GM12865 (cell line): ENCODE results near the gene SCARF1.
"Not testable (repeated sequence)": the region's sequence is repeated elsewhere in the genome, so short reads cannot be mapped to it uniquely, and the experiment has no call there.

ENCODE experiments used
- DNase-seq: peaks from one replicate; pipeline ENCODE4 v3.0.0; 2010; ENCODE audit warnings: low read depth
- H3K4me3 ChIP-seq: 2 replicates; pipeline ENCODE4 v1.5.1; 2011; ENCODE audit warnings: mild to moderate bottlenecking, low read depth, low read length, control low read depth
- CTCF ChIP-seq: IDR thresholded peaks from 2 replicates; pipeline ENCODE4 v1.5.1; 2011; ENCODE audit warnings: low read length, control low read depth, low read depth, inconsistent platforms; ENCODE audit not compliant: insufficient read depth; ENCODE audit errors: missing control alignments

The SCARF1 gene

DNA sequence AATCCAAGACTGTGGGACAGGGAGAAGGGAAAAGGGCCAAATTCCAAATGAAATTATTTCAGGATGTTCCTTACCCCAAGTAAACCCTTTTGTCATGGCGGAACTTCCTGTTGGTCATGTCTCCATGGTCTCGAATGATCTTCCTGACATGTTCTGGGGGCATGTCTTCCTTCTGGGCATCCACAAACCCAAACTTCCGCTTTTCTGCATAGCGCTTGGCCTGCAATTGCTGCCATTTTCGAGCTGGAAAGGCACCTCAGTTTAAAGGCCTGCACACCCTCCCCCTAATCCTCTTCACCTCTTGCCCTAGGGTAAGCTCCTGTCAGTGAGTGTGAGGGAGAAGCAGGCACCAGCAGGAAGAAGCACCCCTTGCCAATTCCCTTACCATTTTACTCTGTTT is 37.9 kb upstream of the SCARF1 start:
- H3K4me3 ChIP-seq, result peak overlapping the region; percentile 93
- no peak for DNase-seq
- TF ChIP-seq CTCF, result no peak

DNA sequence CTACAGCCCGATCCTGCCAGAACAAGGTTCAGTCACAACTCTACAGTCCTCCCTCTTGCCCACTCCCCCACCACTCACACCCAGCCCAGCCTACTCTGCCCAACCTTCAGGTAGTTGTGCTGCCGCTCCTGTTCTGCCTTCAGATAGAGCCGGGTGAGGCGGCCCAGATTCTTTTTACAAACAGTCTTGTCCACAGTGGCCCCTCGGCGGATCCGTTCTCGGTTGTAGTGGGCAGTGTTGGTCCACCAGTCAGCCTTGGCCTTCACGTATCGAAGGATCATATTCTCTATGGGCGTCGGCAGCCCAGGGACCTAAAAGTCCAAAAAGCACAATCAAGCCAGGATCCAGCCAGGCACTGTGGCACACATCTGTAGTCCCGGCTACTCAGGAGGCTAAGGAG is 30.9 kb upstream of the SCARF1 start:
- no peak for TF ChIP-seq CTCF
- no peak overlapping the region for H3K4me3 ChIP-seq
- no peak for DNase-seq

- no peak overlapping the region for H3K4me3 ChIP-seq
- no peak for TF ChIP-seq CTCF
- no peak for DNase-seq
Observed at GRCh38 chr17:1673041-1673785, 27.7 kb upstream of the SCARF1 start.

- not testable (repeated sequence) for DNase-seq, H3K4me3 ChIP-seq
Observed at GRCh38 chr17:1663934-1664333, 18.4 kb upstream of the SCARF1 start.

GRCh38 chr17:1661045-1661444 is 15.5 kb upstream of the SCARF1 start:
- no peak for DNase-seq
- no peak for TF ChIP-seq CTCF
- H3K4me3 ChIP-seq, result no peak overlapping the region

DNA sequence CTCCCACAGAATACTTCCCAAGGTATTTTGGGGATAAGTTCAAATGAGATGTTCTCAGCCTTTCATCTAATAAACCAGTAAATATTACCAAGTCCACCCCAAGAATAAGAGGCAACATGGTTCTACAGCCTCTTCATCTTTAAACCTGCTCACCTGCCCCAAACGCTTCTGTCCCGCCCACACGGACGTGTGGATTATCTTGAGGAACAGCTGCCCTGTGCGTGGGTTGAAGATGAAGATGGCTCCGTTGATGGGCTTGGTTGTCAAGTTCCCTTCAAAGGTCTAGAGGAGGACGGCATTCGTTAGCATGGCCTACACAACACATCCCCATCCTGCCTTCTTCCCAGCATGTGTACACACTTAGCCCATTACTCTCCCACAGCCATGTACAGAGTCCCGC is 12.6 kb upstream of the SCARF1 start:
- DNase-seq, result no peak
- no peak for TF ChIP-seq CTCF
- no peak overlapping the region for H3K4me3 ChIP-seq

- H3K4me3 ChIP-seq, result no peak overlapping the region
- DNase-seq, result no peak
- no peak for TF ChIP-seq CTCF
Observed at GRCh38 chr17:1653735-1654134, 8.2 kb upstream of the SCARF1 start.

DNA sequence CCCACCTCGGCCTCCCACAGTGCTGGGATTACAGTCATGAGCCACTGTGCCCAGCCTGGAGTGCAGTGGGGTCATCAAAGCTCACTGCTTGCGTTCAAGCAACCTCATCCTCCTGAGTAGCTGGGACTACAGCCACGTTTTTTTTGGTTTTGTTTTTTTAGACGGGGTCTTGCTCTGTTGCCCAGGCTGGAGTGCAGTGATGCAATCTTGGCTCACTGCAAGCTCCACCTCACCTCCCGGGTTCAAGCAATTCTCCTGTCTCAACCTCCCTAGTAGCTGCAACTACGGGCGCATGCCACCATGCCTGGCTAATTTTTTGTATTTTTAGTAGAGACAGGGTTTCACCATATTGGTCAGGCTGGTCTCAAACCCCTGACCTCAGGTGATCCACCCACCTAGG is 7.3 kb upstream of the SCARF1 start:
- not testable (repeated sequence) for DNase-seq, H3K4me3 ChIP-seq
